Colonic mucosa (tissue), 4 donors: ENCODE measurements around the gene OAS3. TPM values are rescaled to one million over a fixed set of nuclear protein-coding genes. Genes with fewer than 3 reads are reported as not detected.

Experiments
- DNase-seq: peaks from one replicate; pipeline ENCODE4 v3.0.0-alpha.2; 2020
- H3K27ac ChIP-seq: fragments of 200-600 bp; one replicate; pipeline ENCODE4 v1.8.0; 2021
- H3K27me3 ChIP-seq: fragments of 200-600 bp; one replicate; pipeline ENCODE4 v1.8.0; 2021
- H3K36me3 ChIP-seq: fragments of 200-600 bp; one replicate; pipeline ENCODE4 v1.8.0; 2021
- H3K4me1 ChIP-seq: fragments of 200-600 bp; one replicate; pipeline ENCODE4 v1.8.0; 2021; ENCODE audit warnings: mild to moderate bottlenecking
- H3K4me3 ChIP-seq: fragments of 200-600 bp; one replicate; pipeline ENCODE4 v1.8.0; 2021
- H3K9ac ChIP-seq, 2 donors: one replicate each; pipeline ENCODE4 v1.7.0; 2013; ENCODE audit warnings: control low read depth in 2 of 2, low read depth in 2 of 2, low read length in 2 of 2
- H3K9me3 ChIP-seq: fragments of 200-600 bp; one replicate; pipeline ENCODE4 v1.8.0; 2021
- CTCF ChIP-seq: fragments of 200-600 bp; IDR thresholded peaks from one replicate; pipeline ENCODE4 v1.8.0; 2022; ENCODE audit warnings: antibody characterized with exemption, mild to moderate bottlenecking
- intact Hi-C: fragments of 100-400 bp; cut with DNase I; formaldehyde crosslinking; loops from one replicate; pipeline ENCODE4 v1.14.1; 2022
- total RNA-seq, 2 donors: library from RNA; stranded (reverse); fragmentation: NEBNext Ultra II Directional in 1 of 2; extraction: Animal tissue kit (Norgen Biotek cat#: 25700) in 1 of 2; gene quantifications; one replicate each; pipeline ENCODE4 v1.2.1, GENCODE V29; 2021
- donor health status: healthy.
- donor health status: DM: no; HTN: no; CAD: no.
- donor health status: DM: no; HTN: no; CAD: no.

OAS3 gene
- total RNA-seq, 2 donors from 2014 or later: 15.2 to 39.1 TPM

- no peaks in the 10 kb centered on the region for H3K36me3 ChIP-seq
- peak; percentile 68 for DNase-seq
- H3K27me3 ChIP-seq: no peaks in the 10 kb centered on the region
- peak; percentile 67 for TF ChIP-seq CTCF
- H3K9me3 ChIP-seq: no peaks in the 10 kb centered on the region
- intact Hi-C loops: loop anchor here (5.0 kb wide), 1 partner anchor 37 kb away; the partner anchor contains the start of gene OAS3
- no peak overlapping the region for H3K4me3 ChIP-seq
- H3K4me1 ChIP-seq: no peaks in the 10 kb centered on the region
- no peak overlapping the region for H3K27ac ChIP-seq
- no peak overlapping the region for H3K9ac ChIP-seq
Measured at GRCh38 chr12:112900298-112901145, 37.8 kb upstream of the OAS3 start.

GRCh38 chr12:112901271-112901670, 37.0 kb upstream of the OAS3 start:
- H3K9ac ChIP-seq: no peak overlapping the region
- intact Hi-C loops: loop anchor here (5.0 kb wide), 1 partner anchor 36 kb away; the partner anchor contains the start of gene OAS3
- no peak overlapping the region for H3K4me3 ChIP-seq
- H3K27me3 ChIP-seq: no peaks in the 10 kb centered on the region
- no peaks in the 10 kb centered on the region for H3K9me3 ChIP-seq
- TF ChIP-seq CTCF: no peak
- no peak overlapping the region for H3K27ac ChIP-seq
- DNase-seq: peak; percentile 80
- H3K36me3 ChIP-seq: no peaks in the 10 kb centered on the region
- H3K4me1 ChIP-seq: peaks cover 2% of the 10 kb centered on the region

GRCh38 chr12:112904571-112904970, 33.7 kb upstream of the OAS3 start:
- Histone ChIP-seq H3K9me3 (no peaks in the 10 kb centered on the region), H3K36me3 (no peaks in the 10 kb centered on the region), H3K27ac (peak overlapping the region; percentile 84), H3K9ac (no peak overlapping the region), H3K27me3 (no peaks in the 10 kb centered on the region), H3K4me1 (peaks cover 17% of the 10 kb centered on the region), H3K4me3 (no peak overlapping the region)
- intact Hi-C loops: loop anchor here (5.0 kb wide), 1 partner anchor 33 kb away; the partner anchor contains the start of gene OAS3
- peak; percentile 41 for DNase-seq
- no peak for TF ChIP-seq CTCF

- peaks cover 18% of the 10 kb centered on the region for H3K4me1 ChIP-seq
- intact Hi-C loops: no loop called here
- TF ChIP-seq CTCF: no peak
- no peaks in the 10 kb centered on the region for H3K27me3 ChIP-seq
- DNase-seq: peak; percentile 62
- peak overlapping the region; percentile 84 for H3K27ac ChIP-seq
- H3K9ac ChIP-seq: peak overlapping the region in 1 of 2 donors; percentile 32
- no peaks in the 10 kb centered on the region for H3K9me3 ChIP-seq
- H3K4me3 ChIP-seq: no peak overlapping the region
- no peaks in the 10 kb centered on the region for H3K36me3 ChIP-seq
Measured at GRCh38 chr12:112905451-112906089, 32.7 kb upstream of the OAS3 start.

GRCh38 chr12:112906712-112907414, 31.4 kb upstream of the OAS3 start, which contains the start of gene OAS1:
OAS1 (plus strand) TSS chr12:112906962; CDS start chr12:112907040, 78 bp downstream.
- TF ChIP-seq CTCF: no peak
- no peaks in the 10 kb centered on the region for H3K27me3 ChIP-seq
- peaks cover 18% of the 10 kb centered on the region for H3K4me1 ChIP-seq
- peak within 1 kb of the TSS; percentile 47 for H3K4me3 ChIP-seq
- peak within 1 kb of the TSS; percentile 56 to 82 for H3K9ac ChIP-seq
- H3K27ac ChIP-seq: peak within 1 kb of the TSS; percentile 84
- no peaks in the 10 kb centered on the region for H3K9me3 ChIP-seq
- peak; percentile 84 for DNase-seq
- H3K36me3 ChIP-seq: no peaks in the 10 kb centered on the region
- intact Hi-C loops: no loop called here
